GM23338 (cell line): ENCODE data around the gene FAM53A. TPM values are rescaled to one million over a fixed set of nuclear protein-coding genes. Genes with fewer than 3 reads are reported as not detected.

Experiments
- ATAC-seq: fragments of 200-7000 bp; cut with Tn5 transposase; 3 replicates; pipeline ENCODE4 v1.9.1; 2020
- DNase-seq: peaks from one replicate; pipeline ENCODE4 v3.0.0-alpha.2; 2015; ENCODE audit warnings: low spot score
- H2AFZ ChIP-seq: fragments of 200-600 bp; sonication (generic); 2 replicates; pipeline ENCODE4 v1.8.0; 2016; ENCODE audit warnings: antibody characterized with exemption, mild to moderate bottlenecking, moderate library complexity
- H3F3A ChIP-seq: fragments of 200-600 bp; sonication (generic); replicated peaks from 2 replicates; pipeline ENCODE4 v1.8.0; 2017; ENCODE audit warnings: antibody characterized with exemption, mixed run types, low read depth
- H3K27ac ChIP-seq: fragments of 200-600 bp; sonication (generic); 2 replicates; pipeline ENCODE4 v1.6.1; 2016; ENCODE audit warnings: low read depth
- H3K27me3 ChIP-seq: fragments of 200-600 bp; sonication (generic); 2 replicates; pipeline ENCODE4 v1.8.0; 2016; ENCODE audit warnings: mild to moderate bottlenecking, mixed run types, moderate library complexity; ENCODE audit not compliant: insufficient read depth
- H3K36me3 ChIP-seq: fragments of 200-600 bp; sonication (generic); 2 replicates; pipeline ENCODE4 v1.8.0; 2016; ENCODE audit warnings: mild to moderate bottlenecking; ENCODE audit not compliant: insufficient read depth
- H3K4me1 ChIP-seq: fragments of 200-600 bp; sonication (generic); 2 replicates; pipeline ENCODE4 v1.8.0; 2016; ENCODE audit warnings: mild to moderate bottlenecking, moderate library complexity; ENCODE audit not compliant: insufficient read depth
- H3K4me2 ChIP-seq: fragments of 200-600 bp; sonication (generic); 2 replicates; pipeline ENCODE4 v1.7.1; 2017; ENCODE audit warnings: mixed run types
- H3K4me3 ChIP-seq: fragments of 200-600 bp; sonication (generic); 2 replicates; pipeline ENCODE4 v1.6.1; 2016; ENCODE audit warnings: mixed run types
- H3K79me2 ChIP-seq: fragments of 200-600 bp; sonication (generic); replicated peaks from 2 replicates; pipeline ENCODE4 v1.8.0; 2017; ENCODE audit warnings: mild to moderate bottlenecking; ENCODE audit not compliant: insufficient read depth
- H3K9me2 ChIP-seq: fragments of 200-600 bp; sonication (generic); 2 replicates; pipeline ENCODE4 v1.8.0; 2017; ENCODE audit not compliant: insufficient read depth
- H4K20me1 ChIP-seq: fragments of 200-600 bp; sonication (generic); replicated peaks from 2 replicates; pipeline ENCODE4 v1.8.0; 2017; ENCODE audit warnings: mild to moderate bottlenecking; ENCODE audit not compliant: insufficient read depth
- H3K27ac Mint-ChIP-seq: 2 replicates; pipeline ENCODE4 v1.8.0; 2020; ENCODE audit warnings: inconsistent platforms, mild to moderate bottlenecking, moderate library complexity, mixed read lengths
- H3K27me3 Mint-ChIP-seq: 3 replicates; pipeline ENCODE4 v1.8.0; 2022; ENCODE audit warnings: low read depth, mild to moderate bottlenecking, moderate library complexity, mixed read lengths, inconsistent platforms; ENCODE audit not compliant: insufficient read depth, poor library complexity
- H3K36me3 Mint-ChIP-seq: 3 replicates; pipeline ENCODE4 v1.8.0; 2021; ENCODE audit warnings: low read depth, mild to moderate bottlenecking, inconsistent platforms, moderate library complexity, mixed read lengths
- H3K4me1 Mint-ChIP-seq: 3 replicates; pipeline ENCODE4 v1.8.0; 2020; ENCODE audit warnings: mild to moderate bottlenecking, inconsistent platforms, mixed read lengths
- H3K4me3 Mint-ChIP-seq: 3 replicates; pipeline ENCODE4 v1.8.0; 2021; ENCODE audit warnings: moderate library complexity, mild to moderate bottlenecking, inconsistent platforms, mixed read lengths
- H3K9me3 Mint-ChIP-seq: 3 replicates; pipeline ENCODE4 v1.8.0; 2020; ENCODE audit warnings: moderate library complexity, mild to moderate bottlenecking, inconsistent platforms, mixed read lengths
- CREB1 ChIP-seq: fragments of 250-450 bp; sonication (Bioruptor Pico); IDR thresholded peaks from 2 replicates; pipeline ENCODE4 v1.5.0; 2020; ENCODE audit warnings: low read depth, mild to moderate bottlenecking, moderate library complexity
- ETS1 ChIP-seq: IDR thresholded peaks from 2 replicates; pipeline ENCODE4 v1.6.1; 2016; ENCODE audit warnings: antibody characterized with exemption
- EZH2 ChIP-seq: fragments of 200-600 bp; sonication (generic); IDR thresholded peaks from one replicate; pipeline ENCODE4 v1.8.0; 2017; ENCODE audit warnings: antibody characterized with exemption, mild to moderate bottlenecking, low read depth; ENCODE audit not compliant: unreplicated experiment
- EZH2phosphoT487 ChIP-seq: fragments of 200-600 bp; sonication (generic); IDR thresholded peaks from one replicate; pipeline ENCODE4 v1.8.1; 2018; ENCODE audit warnings: antibody characterized with exemption; ENCODE audit not compliant: unreplicated experiment
- REST ChIP-seq: IDR thresholded peaks from one replicate; pipeline ENCODE4 v1.6.1; 2018; ENCODE audit warnings: antibody characterized with exemption; ENCODE audit not compliant: unreplicated experiment
- STAT1 ChIP-seq: IDR thresholded peaks from one replicate; pipeline ENCODE4 v1.6.1; 2016; ENCODE audit warnings: antibody characterized with exemption; ENCODE audit not compliant: unreplicated experiment
- ZNF114 ChIP-seq: fragments of 250-450 bp; sonication (Bioruptor Pico); IDR thresholded peaks from 2 replicates; pipeline ENCODE4 v1.5.0; 2020; ENCODE audit warnings: mild to moderate bottlenecking, moderate library complexity
- ZNF462 ChIP-seq: fragments of 250-450 bp; sonication (Bioruptor Pico); IDR thresholded peaks from 2 replicates; pipeline ENCODE4 v1.5.0; 2020; ENCODE audit warnings: mild to moderate bottlenecking, moderate library complexity
- polyA plus RNA-seq: library from polyadenylated mRNA; unstranded; fragments of >200 nt; fragmentation: Nextera tagmentation; extraction: Ambion mirVana; gene quantifications from 2 replicates; pipeline ENCODE4 v1.2.1, GENCODE V29; 2016
- total RNA-seq: library from RNA; depleted of rRNA; stranded (reverse); fragments of >200 nt; shearing (Covaris generic); gene quantifications from 2 replicates; pipeline ENCODE4 v1.2.3, GENCODE V29; 2014

The FAM53A gene
- total and polyA plus RNA-seq, 2 experiments from 2014 or later, result 1.1 to 3.1 TPM

GRCh38 chr4:1622238-1622637 is 61.9 kb downstream of the FAM53A start:
- Histone ChIP-seq H2AFZ (no peak overlapping the region), H3F3A (no peaks in the 10 kb centered on the region), H4K20me1 (no peaks in the 10 kb centered on the region), H3K4me3 (no peak overlapping the region), H3K36me3 (no peaks in the 10 kb centered on the region), H3K27ac (no peak overlapping the region), H3K9me2 (no peaks in the 10 kb centered on the region), H3K4me1 (no peaks in the 10 kb centered on the region), H3K79me2 (no peaks in the 10 kb centered on the region), H3K27me3 (no peaks in the 10 kb centered on the region), H3K4me2 (no peak overlapping the region)
- no peak; the same call in 1 of the 3 replicates for ATAC-seq
- DNase-seq, result no peak
- Mint-ChIP-seq H3K27me3 (peaks cover 6% of the 10 kb centered on the region), H3K27ac (no peak overlapping the region), H3K4me1 (no peaks in the 10 kb centered on the region), H3K9me3 (peaks cover 23% of the 10 kb centered on the region), H3K4me3 (no peak overlapping the region), H3K36me3 (peaks cover 7% of the 10 kb centered on the region)
- TF ChIP-seq EZH2, result no peak
- no peak for TF ChIP-seq ZNF462 (CRISPR knock-in tag)

- Mint-ChIP-seq H3K4me1 (no peaks in the 10 kb centered on the region), H3K27me3 (peaks cover 6% of the 10 kb centered on the region), H3K27ac (no peak overlapping the region), H3K9me3 (peaks cover 23% of the 10 kb centered on the region), H3K36me3 (peaks cover 7% of the 10 kb centered on the region), H3K4me3 (no peak overlapping the region)
- Histone ChIP-seq H3F3A (no peaks in the 10 kb centered on the region), H4K20me1 (no peaks in the 10 kb centered on the region), H3K4me3 (no peak overlapping the region), H3K27ac (no peak overlapping the region), H3K36me3 (no peaks in the 10 kb centered on the region), H3K79me2 (no peaks in the 10 kb centered on the region), H3K9me2 (no peaks in the 10 kb centered on the region), H3K27me3 (no peaks in the 10 kb centered on the region), H3K4me2 (no peak overlapping the region), H2AFZ (no peak overlapping the region), H3K4me1 (no peaks in the 10 kb centered on the region)
- ATAC-seq (no peak), DNase-seq (no peak)
- TF ChIP-seq REST (no peak), STAT1 (no peak), EZH2 (no peak), ETS1 (no peak), EZH2phosphoT487 (no peak), ZNF114 (CRISPR knock-in tag) (no peak), CREB1 (CRISPR knock-in tag) (no peak)
Observed at GRCh38 chr4:1621526-1621925, 62.6 kb downstream of the FAM53A start.
